Astrocyte (in vitro differentiated cells and primary cell): ENCODE results near the gene ALAD.

ENCODE experiments used
- CTCF ChIP-seq: IDR thresholded peaks from 2 replicates; pipeline ENCODE4 v1.5.1; 2011; ENCODE audit warnings: low read depth, mild to moderate bottlenecking, inconsistent platforms, low read length, moderate library complexity; ENCODE audit not compliant: insufficient read depth
- EZH2 ChIP-seq: IDR thresholded peaks from 2 replicates; pipeline ENCODE4 v1.6.1; 2012; ENCODE audit warnings: mild to moderate bottlenecking, low read length, inconsistent platforms; ENCODE audit not compliant: insufficient read depth

GRCh38 chr9:113381909-113382411 lies 19.1 kb downstream of the ALAD start:
- TF ChIP-seq CTCF (no peak), EZH2 (no peak)
